Stimulated activated CD4-positive, alpha-beta T cell treated with anti-CD3 and anti-CD28 coated beads, Interleukin-2, amount 100 ng/mL, for 4 hours (primary cell): ENCODE measurements around the gene RAD23A.
"Not testable (repeated sequence)": the region's sequence is repeated elsewhere in the genome, so short reads cannot be mapped to it uniquely, and the experiment has no call there.

Experiments
- DNase-seq: peaks from one replicate; pipeline ENCODE4 v3.0.0-alpha.2; 2020; ENCODE audit warnings: low read depth

RAD23A gene

DNA sequence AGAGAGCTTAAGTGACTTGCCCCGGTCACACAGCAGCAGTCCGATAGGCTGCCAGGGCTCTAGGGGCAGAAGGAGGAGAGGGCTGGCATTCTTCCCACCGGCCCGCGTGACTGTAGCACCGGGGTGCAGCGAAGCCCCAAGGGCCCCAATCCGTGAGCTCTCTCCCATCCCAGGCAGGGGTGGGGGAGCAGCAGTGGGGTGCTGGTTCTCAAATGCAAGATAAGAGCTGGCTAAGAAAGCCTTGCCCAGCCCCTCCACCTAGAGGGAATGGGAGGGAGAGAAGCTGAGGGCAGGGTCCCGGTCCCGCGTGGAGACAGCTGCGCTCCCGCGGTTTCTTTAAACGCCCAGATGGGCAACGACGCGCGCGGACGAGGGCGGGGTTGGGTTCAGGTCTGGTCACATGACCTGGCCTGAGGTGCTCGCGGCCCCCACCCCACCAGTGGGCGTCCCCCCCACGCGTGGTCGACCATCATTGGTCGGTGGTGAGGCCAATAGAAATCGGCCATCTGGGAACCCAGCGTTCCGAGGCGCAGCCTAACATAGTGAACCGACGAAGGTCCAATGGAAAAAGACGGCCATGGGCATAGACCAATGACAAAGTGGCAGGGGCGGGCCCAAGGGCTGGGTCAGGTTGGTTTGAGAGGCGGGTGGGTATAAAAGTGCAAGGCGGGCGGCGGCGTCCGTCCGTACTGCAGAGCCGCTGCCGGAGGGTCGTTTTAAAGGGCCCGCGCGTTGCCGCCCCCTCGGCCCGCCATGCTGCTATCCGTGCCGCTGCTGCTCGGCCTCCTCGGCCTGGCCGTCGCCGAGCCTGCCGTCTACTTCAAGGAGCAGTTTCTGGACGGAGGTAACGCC, 7.5 kb upstream of the RAD23A start, which contains the start of gene CALR:
Gene CALR (plus strand): TSS at position 683 of the 852 bp plus-strand sequence. CDS start 71 bp downstream, at position 754.
- peak; percentile 99 for DNase-seq

DNA sequence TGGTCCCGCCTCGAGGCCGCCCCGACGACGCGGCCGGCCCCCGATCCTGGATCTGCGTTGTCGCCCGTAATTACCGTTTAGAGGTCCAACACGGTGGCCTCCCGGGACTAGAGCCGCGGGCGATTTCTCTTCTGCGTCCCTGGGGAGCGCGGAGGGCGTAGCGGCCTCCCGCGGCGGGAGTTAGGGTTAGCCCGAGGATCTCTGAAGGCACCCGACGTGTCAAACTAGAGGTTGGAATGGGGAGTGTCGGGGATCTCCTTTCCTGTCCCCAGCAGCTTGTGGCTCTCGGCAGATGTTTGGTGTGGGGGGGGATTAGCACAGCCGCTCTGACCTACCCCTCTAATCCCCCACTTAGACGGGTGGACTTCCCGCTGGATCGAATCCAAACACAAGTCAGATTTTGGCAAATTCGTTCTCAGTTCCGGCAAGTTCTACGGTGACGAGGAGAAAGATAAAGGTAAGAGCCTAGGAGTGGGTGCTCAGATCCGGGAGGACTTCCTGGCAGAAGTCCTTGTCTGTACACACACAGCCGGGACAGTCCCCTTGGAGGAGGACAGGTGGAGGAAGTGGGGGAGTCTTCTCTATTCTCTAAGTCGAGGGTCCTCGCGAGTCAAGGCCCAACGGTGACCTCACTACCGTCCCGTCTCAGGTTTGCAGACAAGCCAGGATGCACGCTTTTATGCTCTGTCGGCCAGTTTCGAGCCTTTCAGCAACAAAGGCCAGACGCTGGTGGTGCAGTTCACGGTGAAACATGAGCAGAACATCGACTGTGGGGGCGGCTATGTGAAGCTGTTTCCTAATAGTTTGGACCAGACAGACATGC, 6.7 kb upstream of the RAD23A start:
- DNase-seq: no peak

DNA sequence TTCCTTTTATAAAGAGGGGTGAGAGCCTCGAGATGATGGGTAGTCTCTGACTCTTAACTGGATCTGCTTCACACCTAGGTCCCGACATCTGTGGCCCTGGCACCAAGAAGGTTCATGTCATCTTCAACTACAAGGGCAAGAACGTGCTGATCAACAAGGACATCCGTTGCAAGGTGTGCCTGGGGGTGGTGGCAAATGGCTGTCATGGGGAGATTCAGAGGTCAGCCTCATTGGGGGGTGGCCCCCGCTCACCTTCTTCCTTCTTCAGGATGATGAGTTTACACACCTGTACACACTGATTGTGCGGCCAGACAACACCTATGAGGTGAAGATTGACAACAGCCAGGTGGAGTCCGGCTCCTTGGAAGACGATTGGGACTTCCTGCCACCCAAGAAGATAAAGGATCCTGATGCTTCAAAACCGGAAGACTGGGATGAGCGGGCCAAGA, 5.7 kb upstream of the RAD23A start:
- no peak for DNase-seq

DNA sequence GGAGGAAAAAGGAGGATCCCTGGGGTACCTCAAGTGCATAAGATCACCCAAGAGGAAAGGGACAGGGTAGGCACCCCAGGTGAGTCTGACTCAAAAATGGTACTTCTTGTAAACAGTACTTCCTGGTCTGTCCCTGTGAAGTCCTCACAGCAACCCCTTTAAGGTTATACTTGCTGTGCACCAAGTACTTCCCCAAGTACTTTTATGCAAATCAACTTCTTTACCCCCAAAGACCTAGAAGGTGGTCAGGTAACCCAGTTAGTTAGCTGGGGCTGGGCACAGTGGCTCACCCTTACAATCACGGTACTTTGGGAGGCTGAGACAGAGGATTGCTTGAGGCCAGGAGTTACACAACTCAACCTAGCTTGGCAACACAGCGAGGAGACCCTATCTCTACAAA, 4.8 kb upstream of the RAD23A start:
- DNase-seq: no peak

DNA sequence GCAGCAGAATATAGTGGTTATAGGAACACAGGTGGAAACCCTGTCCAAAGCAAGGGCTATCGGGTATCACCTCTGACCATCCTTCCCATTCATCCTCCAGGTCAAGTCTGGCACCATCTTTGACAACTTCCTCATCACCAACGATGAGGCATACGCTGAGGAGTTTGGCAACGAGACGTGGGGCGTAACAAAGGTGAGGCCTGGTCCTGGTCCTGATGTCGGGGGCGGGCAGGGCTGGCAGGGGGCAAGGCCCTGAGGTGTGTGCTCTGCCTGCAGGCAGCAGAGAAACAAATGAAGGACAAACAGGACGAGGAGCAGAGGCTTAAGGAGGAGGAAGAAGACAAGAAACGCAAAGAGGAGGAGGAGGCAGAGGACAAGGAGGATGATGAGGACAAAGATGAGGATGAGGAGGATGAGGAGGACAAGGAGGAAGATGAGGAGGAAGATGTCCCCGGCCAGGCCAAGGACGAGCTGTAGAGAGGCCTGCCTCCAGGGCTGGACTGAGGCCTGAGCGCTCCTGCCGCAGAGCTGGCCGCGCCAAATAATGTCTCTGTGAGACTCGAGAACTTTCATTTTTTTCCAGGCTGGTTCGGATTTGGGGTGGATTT, 2.1 kb upstream of the RAD23A start:
- no peak for DNase-seq

DNA sequence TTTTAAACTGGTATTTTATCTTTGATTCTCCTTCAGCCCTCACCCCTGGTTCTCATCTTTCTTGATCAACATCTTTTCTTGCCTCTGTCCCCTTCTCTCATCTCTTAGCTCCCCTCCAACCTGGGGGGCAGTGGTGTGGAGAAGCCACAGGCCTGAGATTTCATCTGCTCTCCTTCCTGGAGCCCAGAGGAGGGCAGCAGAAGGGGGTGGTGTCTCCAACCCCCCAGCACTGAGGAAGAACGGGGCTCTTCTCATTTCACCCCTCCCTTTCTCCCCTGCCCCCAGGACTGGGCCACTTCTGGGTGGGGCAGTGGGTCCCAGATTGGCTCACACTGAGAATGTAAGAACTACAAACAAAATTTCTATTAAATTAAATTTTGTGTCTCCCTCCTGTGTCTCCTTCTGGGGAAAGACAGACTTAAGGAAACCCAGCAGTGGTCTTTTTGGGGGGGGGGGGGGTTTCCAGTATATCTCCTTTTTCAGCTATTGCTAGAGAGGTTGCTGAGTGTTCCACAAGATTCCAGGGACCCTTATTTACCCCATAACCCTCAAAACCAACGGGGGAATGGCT, 1.5 kb upstream of the RAD23A start:
- no peak for DNase-seq

DNA sequence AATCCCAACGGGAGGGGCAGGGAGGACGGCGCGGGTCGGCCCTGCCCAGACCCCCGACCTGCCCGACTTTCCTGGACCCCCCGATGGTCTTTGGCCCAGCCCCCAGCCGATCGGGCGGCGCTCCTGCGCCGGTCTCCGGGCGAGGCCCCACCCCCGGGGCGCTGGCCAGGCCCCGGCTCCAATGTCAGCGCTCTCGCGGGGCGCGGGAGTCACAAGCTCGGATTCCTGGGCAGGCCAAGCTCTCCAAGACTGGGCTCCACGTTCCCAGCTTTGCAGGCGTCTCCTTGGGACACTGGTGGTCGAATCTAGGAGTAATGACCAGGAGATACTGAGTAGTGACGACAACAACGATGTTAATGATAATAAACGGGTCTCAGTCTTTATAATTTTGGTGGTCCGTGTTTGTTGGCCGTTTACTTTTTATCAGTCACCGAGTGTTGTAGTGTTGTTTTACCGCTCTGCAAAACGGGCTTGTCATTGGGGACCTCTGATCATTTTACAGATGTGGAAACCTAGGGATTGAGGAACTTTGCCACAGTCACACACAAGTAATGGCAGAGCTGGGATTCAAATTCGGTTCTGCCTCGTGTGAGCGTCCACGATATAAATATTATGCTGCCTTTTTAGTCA, 545 bp downstream of the RAD23A start:
- DNase-seq: no peak

DNA sequence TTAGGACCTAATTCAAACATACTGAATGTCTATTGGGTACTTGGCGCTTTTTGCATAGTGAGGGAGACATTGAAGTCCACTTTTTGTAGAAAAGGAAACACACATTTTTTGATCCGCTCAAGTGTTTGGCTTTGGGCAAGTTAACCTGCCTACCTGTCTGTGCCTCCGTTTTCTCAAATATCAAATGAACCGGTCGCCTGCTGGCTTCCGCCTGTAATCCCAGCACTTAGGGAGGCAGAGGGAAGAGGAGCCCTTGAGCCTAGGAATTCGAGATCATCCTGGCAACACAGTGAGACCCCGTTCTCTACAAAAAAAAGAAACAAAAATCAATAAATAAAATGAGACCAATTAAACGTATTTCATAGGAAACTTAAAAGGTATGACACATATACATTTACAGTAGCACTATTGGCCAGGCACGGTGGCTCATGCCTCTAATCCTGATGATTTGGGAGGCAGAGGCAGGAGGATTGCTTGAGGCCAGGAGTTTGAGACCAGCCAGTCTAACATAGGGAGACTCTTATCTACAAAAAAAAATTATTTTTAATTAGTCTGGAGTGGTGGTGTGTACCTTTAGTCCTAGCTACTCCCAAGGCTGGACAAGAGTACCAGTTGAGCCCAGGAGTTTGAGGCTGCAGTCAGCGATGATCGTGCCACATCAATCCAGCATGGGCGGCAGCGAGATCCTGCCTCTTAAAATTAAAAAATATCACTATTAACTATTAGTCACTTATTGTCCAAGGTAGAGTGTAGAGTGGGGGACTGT, 1.3 kb downstream of the RAD23A start:
- DNase-seq: no peak

DNA sequence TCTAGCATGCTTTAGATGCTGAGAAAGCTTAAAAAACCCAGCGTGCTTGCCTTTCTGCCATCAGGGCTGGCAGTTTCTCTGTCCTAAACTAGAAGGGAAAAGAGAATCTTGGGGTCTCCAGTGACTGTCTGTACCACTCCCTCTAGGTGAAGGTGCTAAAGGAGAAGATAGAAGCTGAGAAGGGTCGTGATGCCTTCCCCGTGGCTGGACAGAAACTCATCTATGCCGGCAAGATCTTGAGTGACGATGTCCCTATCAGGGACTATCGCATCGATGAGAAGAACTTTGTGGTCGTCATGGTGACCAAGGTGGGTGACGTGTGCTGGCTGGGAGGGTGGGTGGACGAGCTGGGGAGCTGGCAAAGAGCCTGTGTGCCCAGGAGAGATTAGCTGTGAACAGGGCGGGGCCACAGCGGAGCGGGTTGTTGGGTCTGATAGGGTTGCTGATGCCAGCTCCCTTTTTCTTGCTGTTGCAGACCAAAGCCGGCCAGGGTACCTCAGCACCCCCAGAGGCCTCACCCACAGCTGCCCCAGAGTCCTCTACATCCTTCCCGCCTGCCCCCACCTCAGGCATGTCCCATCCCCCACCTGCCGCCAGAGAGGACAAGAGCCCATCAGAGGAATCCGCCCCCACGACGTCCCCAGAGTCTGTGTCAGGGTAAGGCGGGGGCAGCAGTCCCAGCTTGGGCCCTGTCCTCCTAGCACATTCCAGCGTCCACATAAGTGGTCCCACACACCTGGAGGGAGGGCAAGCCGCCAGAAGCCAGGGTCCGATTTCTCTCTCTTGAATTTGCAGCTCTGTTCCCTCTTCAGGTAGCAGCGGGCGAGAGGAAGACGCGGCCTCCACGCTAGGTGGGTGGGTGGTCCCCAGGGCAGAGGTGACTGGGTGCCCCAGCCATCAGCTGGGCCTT, 2.3 kb downstream of the RAD23A start:
- DNase-seq: no peak

DNA sequence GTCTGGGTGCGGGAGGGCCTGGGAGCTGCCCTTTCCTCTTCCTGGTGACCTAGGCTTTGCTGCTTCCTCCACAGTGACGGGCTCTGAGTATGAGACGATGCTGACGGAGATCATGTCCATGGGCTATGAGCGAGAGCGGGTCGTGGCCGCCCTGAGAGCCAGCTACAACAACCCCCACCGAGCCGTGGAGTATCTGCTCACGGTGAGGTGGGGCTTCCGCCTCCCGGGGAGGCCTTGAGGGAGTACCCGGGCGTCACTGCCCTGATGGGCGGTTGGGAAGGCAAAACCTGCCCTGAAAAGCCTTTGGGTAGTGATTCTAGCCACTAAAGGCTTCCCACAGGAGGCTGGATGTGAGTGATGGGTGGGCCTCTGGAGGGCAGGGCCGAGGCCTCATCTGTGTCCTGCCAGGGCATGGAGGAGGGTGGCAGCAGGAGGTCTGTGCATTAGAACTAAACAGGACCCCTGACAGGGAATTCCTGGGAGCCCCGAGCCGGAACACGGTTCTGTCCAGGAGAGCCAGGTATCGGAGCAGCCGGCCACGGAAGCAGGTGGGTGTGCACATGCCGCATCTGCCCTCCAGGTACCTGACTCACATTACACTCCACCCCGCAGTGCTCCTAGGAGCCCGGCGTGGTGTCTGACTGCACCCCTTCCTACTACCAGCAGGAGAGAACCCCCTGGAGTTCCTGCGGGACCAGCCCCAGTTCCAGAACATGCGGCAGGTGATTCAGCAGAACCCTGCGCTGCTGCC, 3.1 kb downstream of the RAD23A start:
- DNase-seq: no peak

DNA sequence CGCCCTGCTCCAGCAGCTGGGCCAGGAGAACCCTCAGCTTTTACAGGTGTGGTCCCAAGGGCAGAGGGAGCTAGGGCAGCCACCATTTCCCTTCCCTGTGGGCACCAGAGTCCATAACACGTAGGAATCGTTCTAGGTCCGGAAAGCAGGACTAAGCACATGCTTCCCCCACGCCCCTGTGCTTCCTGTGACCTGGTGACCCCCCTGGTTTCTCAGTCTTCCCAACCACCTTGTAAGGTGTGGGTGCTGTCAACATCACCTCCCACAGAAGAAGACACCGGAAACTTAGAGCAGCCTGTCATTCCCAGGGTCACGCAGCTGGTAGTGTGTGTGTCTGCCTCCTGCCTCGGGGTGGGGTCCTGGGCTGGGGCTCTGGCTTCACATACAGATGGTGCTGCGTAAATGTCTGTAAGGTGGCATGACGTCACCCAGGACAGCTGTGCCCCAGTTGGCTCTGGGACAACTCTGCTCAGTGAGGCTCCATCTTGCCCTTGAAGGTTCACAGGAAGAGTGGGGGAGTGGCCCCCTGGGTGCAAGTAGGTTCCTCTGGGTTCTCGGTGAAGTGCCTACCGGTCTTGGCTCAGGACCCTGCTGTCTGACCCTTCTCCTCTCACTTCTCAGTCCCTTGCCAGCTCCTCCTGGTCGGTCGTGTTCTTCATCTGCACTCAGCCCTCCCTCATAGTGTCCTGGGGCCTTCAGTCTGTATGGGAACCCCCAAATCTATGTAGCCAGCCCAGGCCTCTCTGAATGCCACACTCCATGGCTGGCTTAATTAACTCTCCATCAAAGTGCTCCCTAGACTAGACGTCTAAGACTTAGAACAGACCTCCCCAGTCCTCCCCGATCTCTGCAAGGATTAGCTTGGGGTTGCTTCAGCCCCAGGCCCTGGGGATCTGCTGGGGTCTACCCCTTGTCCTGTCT, 4.0 kb downstream of the RAD23A start:
- DNase-seq: no peak

DNA sequence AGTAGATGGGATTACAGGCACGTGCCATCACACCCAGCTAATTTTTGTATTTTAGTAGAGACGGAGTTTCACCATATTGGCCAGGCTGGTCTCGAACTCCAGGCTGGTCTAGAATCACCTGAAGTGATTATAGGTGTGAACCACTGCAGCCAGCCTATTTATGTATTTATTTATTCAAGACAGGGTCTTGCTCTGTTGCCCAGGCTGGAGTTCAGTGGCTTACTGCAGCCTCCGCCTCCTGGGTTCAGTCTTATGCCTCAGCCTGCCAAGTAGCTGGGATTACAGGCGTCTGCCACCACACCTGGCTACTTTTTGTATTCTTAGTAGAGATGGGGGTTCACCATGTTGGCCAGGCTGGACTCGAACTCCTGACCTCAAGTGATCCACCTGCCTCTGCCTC, 6.4 kb downstream of the RAD23A start:
- DNase-seq: not testable (repeated sequence)

DNA sequence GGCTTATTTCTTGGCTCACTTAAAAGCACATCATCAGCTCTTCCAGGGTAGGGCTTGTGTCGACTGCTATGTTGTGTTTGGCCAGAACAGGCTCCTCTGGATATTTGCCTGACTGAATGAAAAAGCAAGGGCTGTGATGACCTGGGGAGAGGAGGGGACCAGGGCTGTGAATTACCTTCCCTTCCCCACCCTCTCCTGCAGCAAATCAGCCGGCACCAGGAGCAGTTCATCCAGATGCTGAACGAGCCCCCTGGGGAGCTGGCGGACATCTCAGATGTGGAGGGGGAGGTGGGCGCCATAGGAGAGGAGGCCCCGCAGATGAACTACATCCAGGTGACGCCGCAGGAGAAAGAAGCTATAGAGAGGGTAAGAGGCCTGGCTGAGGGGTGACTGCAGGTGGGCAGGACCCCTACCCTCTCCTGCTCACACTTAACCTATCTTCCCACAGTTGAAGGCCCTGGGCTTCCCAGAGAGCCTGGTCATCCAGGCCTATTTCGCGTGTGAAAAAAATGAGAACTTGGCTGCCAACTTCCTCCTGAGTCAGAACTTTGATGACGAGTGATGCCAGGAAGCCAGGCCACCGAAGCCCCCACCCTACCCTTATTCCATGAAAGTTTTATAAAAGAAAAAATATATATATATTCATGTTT, 7.0 kb downstream of the RAD23A start:
- DNase-seq: no peak

DNA sequence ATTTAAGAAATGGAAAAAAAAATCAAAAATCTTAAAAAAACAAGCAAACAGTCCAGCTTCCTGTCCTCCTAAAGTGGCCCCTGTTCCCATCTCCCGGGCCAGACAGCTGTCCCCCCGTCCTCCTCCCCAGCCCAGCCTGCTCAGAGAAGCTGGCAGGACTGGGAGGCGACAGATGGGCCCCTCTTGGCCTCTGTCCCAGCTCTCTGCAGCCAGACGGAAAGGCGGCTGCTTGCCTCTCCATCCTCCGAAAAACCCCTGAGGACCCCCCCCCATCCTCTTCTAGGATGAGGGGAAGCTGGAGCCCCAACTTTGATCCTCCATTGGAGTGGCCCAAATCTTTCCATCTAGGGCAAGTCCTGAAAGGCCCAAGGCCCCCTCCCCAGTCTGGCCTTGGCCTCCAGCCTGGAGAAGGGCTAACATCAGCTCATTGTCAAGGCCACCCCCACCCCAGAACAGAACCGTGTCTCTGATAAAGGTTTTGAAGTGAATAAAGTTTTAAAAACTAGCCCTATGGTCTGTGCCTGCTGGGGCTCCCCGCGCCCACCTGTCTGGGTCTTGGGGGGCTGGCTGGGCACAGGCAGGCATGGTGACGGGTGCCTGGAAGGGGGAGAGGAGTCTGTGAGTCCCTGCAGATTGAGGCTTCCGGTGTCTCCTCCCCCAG, 7.6 kb downstream of the RAD23A start:
- no peak for DNase-seq

DNA sequence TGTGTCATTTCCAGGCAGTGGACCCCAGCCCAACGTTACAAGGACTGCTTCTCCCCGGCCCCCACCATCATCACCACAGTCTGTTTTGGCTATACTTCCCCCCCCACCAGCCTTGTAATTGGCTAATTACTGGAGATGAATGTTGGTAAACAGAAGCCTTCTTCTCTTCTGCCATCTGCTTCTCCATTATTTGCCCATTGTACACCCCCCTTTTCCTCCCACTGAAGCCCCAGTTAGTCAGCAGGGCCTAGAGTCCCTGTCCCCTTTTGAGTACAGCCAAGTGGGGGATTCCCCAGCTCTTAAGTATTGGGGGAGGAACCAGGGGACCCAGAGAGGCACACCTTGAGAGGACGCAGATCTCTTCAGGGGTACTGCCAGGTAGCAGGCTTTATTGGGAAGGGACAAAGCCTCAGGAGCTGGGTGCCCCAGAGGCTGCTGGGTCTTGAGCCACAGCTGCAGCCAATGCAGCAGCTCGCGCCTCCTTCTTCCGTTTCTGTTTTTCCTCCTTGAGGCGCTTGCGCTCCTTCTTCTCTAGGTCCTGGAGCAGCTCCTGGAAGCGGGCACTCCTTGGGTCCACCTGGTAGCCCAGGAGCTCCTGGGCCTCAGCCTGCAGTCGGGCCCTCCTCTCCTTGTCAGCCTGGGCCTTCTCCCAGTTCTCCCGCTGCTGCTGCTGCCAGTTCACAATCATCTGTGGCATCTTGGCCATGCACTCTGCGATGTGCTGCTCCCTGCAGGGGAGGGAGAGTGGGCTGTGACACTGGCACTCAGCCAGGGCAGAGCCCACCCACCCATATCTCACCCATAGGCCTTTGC, 8.3 kb downstream of the RAD23A start:
- DNase-seq: no peak

DNA sequence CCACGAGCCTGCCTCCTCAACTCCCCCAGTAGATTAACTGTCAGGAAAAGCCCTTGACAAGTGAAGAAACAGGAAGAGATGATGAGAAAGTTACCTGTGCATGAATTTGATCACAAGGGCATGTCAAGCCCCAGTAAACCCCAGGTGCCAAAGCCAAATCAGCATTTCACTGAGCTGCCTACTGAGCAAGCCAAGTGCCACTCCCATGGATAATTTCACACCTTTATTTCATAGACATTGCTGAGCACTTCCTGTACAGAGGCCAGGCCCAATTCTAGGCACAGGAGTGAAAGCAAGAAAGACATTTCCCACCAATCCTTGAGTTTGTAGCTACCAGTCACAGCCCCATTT, 8.9 kb downstream of the RAD23A start:
- no peak for DNase-seq
